ENCODE data around the gene SRPRB. TPM values are rescaled to one million over a fixed set of nuclear protein-coding genes. Genes with fewer than 3 reads are reported as not detected.
A peak's percentile ranks its signal among the peaks of the same experiment; 100 is the strongest.

The SRPRB gene
- polyA plus RNA-seq, 4 donors: 7.6 to 55.3 (median 31.7) TPM

DNA sequence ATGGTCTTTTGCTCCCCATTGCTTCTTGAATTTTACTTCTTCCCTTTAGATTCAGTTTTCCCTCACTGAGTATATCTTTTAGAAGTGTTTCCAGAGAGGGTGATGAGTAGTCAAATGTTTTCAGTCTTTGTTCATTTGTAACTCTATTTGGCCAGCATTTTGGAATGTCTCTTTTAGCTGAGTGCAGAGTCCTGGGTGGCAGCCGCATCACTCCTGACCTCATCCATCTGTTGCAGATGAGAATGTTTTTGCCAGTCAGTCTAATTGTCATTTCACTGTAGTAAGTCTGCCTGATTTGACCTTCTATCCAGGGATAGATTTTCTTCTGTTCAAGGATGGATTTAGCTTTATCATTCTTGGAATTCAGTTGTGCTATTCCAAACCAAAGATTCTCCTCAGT, 7.3 kb downstream of the SRPRB start:
- no peaks in the 10 kb centered on the region for H3K4me1 ChIP-seq (ENCODE audit: control insufficient read depth in 3 of 3, insufficient read depth in 2 of 3, low read depth in 1 of 3, low read length in 2 of 3)
- FAIRE-seq: no peak
- no peak for DNase-seq
- H3K27ac ChIP-seq (ENCODE audit: low read depth in 1 of 3, low read length in 2 of 3): no peak overlapping the region
- H3K36me3 ChIP-seq (ENCODE audit: control insufficient read depth in 3 of 3, insufficient read depth in 2 of 3, low read depth in 1 of 3, low read length in 3 of 3): peaks cover under 1 to 24% (median 9%) of the 10 kb centered on the region in 3 donors
- H3K9me3 ChIP-seq (ENCODE audit: control insufficient read depth in 2 of 2, insufficient read depth in 1 of 2, low read depth in 1 of 2, low read length in 1 of 2): no peaks in the 10 kb centered on the region
- 87 to 95% (median 94%) methylated on average over 1 of the region's 1 CpG for WGBS, 3 donors
- no peaks in the 10 kb centered on the region for H3K27me3 ChIP-seq (ENCODE audit: control insufficient read depth in 3 of 3, insufficient read depth in 3 of 3, low read length in 3 of 3)
- H3K4me3 ChIP-seq (ENCODE audit: low read depth in 1 of 3, low read length in 3 of 3): no peak overlapping the region

DNA sequence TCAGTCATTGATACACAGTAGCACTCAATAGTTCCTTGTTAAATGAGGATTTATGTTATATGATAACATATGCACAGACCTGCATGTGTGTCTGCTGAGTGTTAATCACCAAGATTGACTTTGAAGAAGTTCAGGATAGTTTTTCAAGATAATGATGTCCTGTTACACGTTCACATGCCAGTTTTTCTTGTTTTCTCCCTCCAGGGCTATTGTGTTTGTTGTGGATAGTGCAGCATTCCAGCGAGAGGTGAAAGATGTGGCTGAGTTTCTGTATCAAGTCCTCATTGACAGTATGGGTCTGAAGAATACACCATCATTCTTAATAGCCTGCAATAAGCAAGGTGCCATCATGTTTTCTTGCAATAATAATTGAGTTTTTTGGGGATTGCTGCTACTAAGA, 9.8 kb downstream of the SRPRB start:
- WGBS, 3 donors: 76 to 88% (median 86%) methylated on average over 2 of the region's 2 CpGs
- no peaks in the 10 kb centered on the region for H3K4me1 ChIP-seq (ENCODE audit: control insufficient read depth in 3 of 3, insufficient read depth in 2 of 3, low read depth in 1 of 3, low read length in 2 of 3)
- H3K36me3 ChIP-seq (ENCODE audit: control insufficient read depth in 3 of 3, insufficient read depth in 2 of 3, low read depth in 1 of 3, low read length in 3 of 3): peaks cover 9 to 27% (median 16%) of the 10 kb centered on the region in 3 donors
- DNase-seq (no peak), FAIRE-seq (no peak)
- no peaks in the 10 kb centered on the region for H3K9me3 ChIP-seq (ENCODE audit: control insufficient read depth in 2 of 2, insufficient read depth in 1 of 2, low read depth in 1 of 2, low read length in 1 of 2)
- H3K27ac ChIP-seq (ENCODE audit: low read depth in 1 of 3, low read length in 2 of 3): no peak overlapping the region
- no peak overlapping the region for H3K4me3 ChIP-seq (ENCODE audit: low read depth in 1 of 3, low read length in 3 of 3)
- H3K27me3 ChIP-seq (ENCODE audit: control insufficient read depth in 3 of 3, insufficient read depth in 3 of 3, low read length in 3 of 3): no peaks in the 10 kb centered on the region

DNA sequence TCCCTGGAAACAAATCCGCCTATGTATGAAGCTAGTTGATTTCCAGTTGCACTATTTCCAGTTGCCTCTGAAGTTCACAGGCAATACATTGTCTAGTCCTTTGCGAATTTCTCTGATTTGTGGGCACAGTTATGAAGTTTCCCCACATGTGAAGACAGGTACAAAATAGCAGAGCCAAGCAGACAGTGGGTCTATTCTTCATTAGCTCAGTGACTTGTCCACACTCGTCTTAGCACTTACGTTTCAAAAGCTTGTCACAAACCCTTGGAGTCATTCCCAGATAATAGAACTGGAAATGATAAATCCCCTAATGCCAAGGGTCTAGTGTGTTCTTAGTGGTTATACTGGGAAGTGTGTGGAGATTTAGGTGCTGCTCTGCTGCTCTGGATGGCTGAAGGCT, 14.5 kb downstream of the SRPRB start:
- no peak for FAIRE-seq
- Histone ChIP-seq H3K27ac (ENCODE audit: low read depth in 1 of 3, low read length in 2 of 3) (no peak overlapping the region), H3K4me3 (ENCODE audit: low read depth in 1 of 3, low read length in 3 of 3) (no peak overlapping the region), H3K9me3 (ENCODE audit: control insufficient read depth in 2 of 2, insufficient read depth in 1 of 2, low read depth in 1 of 2, low read length in 1 of 2) (no peaks in the 10 kb centered on the region), H3K27me3 (ENCODE audit: control insufficient read depth in 3 of 3, insufficient read depth in 3 of 3, low read length in 3 of 3) (no peaks in the 10 kb centered on the region), H3K36me3 (ENCODE audit: control insufficient read depth in 3 of 3, insufficient read depth in 2 of 3, low read depth in 1 of 3, low read length in 3 of 3) (peaks cover 15 to 42% (median 16%) of the 10 kb centered on the region in 3 donors), H3K4me1 (ENCODE audit: control insufficient read depth in 3 of 3, insufficient read depth in 2 of 3, low read depth in 1 of 3, low read length in 2 of 3) (no peaks in the 10 kb centered on the region)
- DNase-seq: no peak
- WGBS, 3 donors: 93 to 95% (median 94%) methylated on average over 4 of the region's 4 CpGs

DNA sequence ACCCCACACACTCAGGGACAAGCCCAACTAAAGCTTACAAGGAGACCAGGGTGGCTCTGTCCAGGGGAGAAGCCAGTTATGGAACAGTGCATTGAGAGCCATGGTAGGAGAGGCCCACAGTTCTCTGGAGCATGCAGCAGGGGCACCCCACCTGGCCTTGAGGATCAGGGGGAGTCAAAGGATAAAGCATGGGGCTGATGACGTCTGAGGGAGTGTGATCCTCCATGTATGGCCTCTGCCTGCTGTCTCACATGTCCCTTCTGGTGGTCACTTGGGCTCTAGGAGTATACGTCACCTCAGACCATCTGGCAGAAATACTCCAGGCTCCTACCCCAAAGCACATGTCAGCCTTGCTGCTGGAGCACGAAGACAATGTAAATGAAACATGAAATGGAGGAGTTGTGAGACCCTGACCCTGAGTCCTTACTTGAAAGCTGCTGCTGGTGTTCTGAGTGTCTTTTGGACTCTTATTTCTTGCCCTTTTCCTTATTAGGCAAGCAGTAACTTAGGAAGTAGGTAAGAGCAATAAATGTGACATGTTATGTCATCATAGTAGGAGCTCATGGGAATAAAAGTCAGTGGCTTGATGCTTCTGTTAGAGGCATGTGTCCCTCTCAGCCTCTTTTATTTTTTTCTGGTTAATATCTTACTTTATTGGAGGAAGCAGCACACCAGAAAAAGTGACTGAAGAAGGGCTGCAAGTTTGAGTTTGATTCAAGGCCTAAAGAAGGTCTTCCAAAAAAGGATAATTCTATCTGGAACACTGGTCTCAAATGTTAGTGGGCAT, 15.5 kb downstream of the SRPRB start:
- 90 to 92% (median 90%) methylated on average over 3 of the region's 3 CpGs for WGBS, 3 donors
- no peak overlapping the region for H3K27ac ChIP-seq (ENCODE audit: low read depth in 1 of 3, low read length in 2 of 3)

DNA sequence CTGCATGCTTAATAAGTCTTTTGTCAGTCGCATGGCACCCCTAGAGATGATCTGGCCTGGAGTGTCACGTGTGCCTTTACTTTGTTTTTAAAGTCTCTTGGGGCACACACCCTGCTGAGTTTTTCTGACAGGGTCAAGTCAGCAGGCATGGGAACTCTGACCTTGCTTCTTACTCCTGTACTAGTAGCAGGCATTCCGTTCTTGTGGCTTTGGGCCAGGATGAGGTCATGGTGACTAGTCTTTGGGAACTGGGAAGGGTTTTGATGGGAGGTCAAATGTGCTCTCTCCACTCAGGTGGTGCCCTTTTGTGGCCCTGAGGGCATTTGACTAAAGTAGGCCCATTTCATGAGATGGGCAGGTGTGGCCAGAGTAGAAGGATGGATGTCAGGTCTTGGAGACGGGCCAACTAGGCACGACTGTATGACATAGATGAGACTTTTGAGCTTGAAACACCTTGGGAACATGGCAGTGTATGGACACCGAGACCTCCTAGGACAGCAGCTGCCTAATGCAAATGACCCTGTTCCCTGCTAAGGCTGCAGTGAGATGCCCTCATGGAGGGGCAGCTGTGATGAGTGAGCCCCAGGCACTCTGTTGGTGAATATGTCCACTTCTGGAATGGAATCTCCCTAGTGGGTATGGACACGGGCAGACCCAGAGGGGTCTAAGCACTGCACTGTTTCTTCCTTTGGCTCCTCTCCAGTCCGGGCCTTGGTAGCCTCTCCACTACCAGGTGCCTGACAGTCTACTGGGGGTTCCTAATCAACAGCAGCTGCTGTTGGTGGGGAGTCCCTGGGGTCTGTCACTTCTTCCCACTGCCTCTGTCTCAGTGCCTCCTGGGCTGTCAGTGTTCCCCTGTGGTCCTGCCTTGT, 16.4 kb downstream of the SRPRB start:
- FAIRE-seq (no peak), DNase-seq (peak; percentile 24 to 51)
- Histone ChIP-seq H3K9me3 (ENCODE audit: control insufficient read depth in 2 of 2, insufficient read depth in 1 of 2, low read depth in 1 of 2, low read length in 1 of 2) (no peaks in the 10 kb centered on the region), H3K36me3 (ENCODE audit: control insufficient read depth in 3 of 3, insufficient read depth in 2 of 3, low read depth in 1 of 3, low read length in 3 of 3) (peaks cover 13 to 44% (median 16%) of the 10 kb centered on the region in 3 donors), H3K27ac (ENCODE audit: low read depth in 1 of 3, low read length in 2 of 3) (no peak overlapping the region), H3K4me1 (ENCODE audit: control insufficient read depth in 3 of 3, insufficient read depth in 2 of 3, low read depth in 1 of 3, low read length in 2 of 3) (no peaks in the 10 kb centered on the region), H3K27me3 (ENCODE audit: control insufficient read depth in 3 of 3, insufficient read depth in 3 of 3, low read length in 3 of 3) (no peaks in the 10 kb centered on the region), H3K4me3 (ENCODE audit: low read depth in 1 of 3, low read length in 3 of 3) (no peak overlapping the region)
- 81 to 88% (median 86%) methylated on average over 8 of the region's 8 CpGs for WGBS, 3 donors

More for the DNA sequence above, 15.5 kb downstream of the SRPRB start:
- FAIRE-seq (no peak), DNase-seq (no peak)
- no peaks in the 10 kb centered on the region for H3K4me1 ChIP-seq (ENCODE audit: control insufficient read depth in 3 of 3, insufficient read depth in 2 of 3, low read depth in 1 of 3, low read length in 2 of 3)
- H3K9me3 ChIP-seq (ENCODE audit: control insufficient read depth in 2 of 2, insufficient read depth in 1 of 2, low read depth in 1 of 2, low read length in 1 of 2): no peaks in the 10 kb centered on the region
- no peaks in the 10 kb centered on the region for H3K27me3 ChIP-seq (ENCODE audit: control insufficient read depth in 3 of 3, insufficient read depth in 3 of 3, low read length in 3 of 3)
- H3K4me3 ChIP-seq (ENCODE audit: low read depth in 1 of 3, low read length in 3 of 3): no peak overlapping the region
- peaks cover 15 to 44% (median 16%) of the 10 kb centered on the region in 3 donors for H3K36me3 ChIP-seq (ENCODE audit: control insufficient read depth in 3 of 3, insufficient read depth in 2 of 3, low read depth in 1 of 3, low read length in 3 of 3)

DNA sequence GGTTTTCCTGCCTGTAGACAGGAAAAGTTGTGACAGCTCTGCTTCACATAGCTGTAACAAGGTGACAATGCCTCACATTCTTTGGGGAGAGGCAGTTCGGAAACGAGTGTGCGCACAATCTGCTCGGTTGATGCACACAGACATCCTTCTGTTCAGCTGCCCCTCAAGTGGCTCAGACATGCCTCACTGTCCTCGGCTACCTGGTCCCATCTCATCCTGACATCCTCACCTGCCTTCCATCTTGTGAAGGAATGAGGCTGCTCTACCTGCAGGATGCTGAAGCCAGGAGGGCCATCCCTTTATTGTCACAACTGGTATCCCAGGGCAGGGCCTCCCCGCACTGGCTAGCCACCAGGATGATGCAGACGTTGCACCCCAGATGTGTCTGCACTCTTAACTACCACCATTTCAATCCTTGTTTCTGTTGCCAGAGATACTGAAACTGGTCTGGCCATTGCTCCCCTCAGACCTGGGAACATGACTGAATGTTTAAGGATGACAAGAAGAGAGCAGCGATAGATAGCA, 19.4 kb downstream of the SRPRB start:
- Histone ChIP-seq H3K4me3 (ENCODE audit: low read depth in 1 of 3, low read length in 3 of 3) (no peak overlapping the region), H3K36me3 (ENCODE audit: control insufficient read depth in 3 of 3, insufficient read depth in 2 of 3, low read depth in 1 of 3, low read length in 3 of 3) (peaks cover 7 to 37% (median 11%) of the 10 kb centered on the region in 3 donors), H3K27me3 (ENCODE audit: control insufficient read depth in 3 of 3, insufficient read depth in 3 of 3, low read length in 3 of 3) (peaks cover 0 to 3% (median 0%) of the 10 kb centered on the region in 3 donors), H3K4me1 (ENCODE audit: control insufficient read depth in 3 of 3, insufficient read depth in 2 of 3, low read depth in 1 of 3, low read length in 2 of 3) (no peaks in the 10 kb centered on the region), H3K9me3 (ENCODE audit: control insufficient read depth in 2 of 2, insufficient read depth in 1 of 2, low read depth in 1 of 2, low read length in 1 of 2) (no peaks in the 10 kb centered on the region), H3K27ac (ENCODE audit: low read depth in 1 of 3, low read length in 2 of 3) (no peak overlapping the region)
- FAIRE-seq (no peak), DNase-seq (no peak)
- WGBS, 3 donors: 85 to 90% (median 88%) methylated on average over 8 of the region's 8 CpGs

DNA sequence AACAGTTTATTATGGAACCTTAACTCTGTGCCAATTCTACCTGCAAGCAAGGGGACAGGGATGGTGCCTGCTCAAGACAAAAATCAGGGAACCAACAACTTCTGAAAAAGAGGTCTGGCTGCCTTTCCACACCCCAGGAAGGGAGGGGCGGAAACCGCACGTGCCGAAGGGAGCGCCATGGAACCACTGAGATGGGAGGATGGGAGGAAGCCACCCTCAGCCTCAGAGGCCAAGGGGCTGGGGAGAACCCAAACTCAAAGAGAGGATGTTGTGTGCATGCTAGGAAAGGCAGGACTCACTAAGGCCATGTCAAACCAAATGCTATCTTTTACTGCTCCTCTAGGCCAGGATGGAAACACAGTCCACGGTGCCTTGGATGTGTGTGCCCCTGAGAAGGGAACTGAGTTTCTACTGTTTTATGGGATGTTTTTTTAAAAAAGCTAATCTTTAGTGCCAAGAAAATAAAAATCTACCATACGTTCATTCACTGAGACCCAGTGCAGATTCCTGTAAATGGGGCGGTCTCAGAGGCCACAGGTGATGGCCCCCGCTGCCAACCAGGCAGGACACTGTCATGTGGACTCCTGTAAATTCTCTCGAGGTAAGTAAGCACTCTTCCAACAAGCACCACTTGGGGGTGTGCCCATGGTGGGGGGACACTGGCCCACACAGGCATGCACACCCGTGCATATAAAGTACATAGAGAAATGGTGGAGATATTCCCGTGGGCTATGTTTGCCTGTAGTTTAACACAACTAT, 20.5 kb downstream of the SRPRB start:
- H3K27ac ChIP-seq (ENCODE audit: low read depth in 1 of 3, low read length in 2 of 3): no peak overlapping the region
- peaks cover 2 to 30% (median 6%) of the 10 kb centered on the region in 3 donors for H3K36me3 ChIP-seq (ENCODE audit: control insufficient read depth in 3 of 3, insufficient read depth in 2 of 3, low read depth in 1 of 3, low read length in 3 of 3)
- H3K27me3 ChIP-seq (ENCODE audit: control insufficient read depth in 3 of 3, insufficient read depth in 3 of 3, low read length in 3 of 3): peaks cover 0 to 3% (median 0%) of the 10 kb centered on the region in 3 donors
- DNase-seq: no peak
- no peaks in the 10 kb centered on the region for H3K9me3 ChIP-seq (ENCODE audit: control insufficient read depth in 2 of 2, insufficient read depth in 1 of 2, low read depth in 1 of 2, low read length in 1 of 2)
- 87 to 91% (median 91%) methylated on average over 12 of the region's 12 CpGs for WGBS, 3 donors
- no peak for FAIRE-seq
- no peak overlapping the region for H3K4me3 ChIP-seq (ENCODE audit: low read depth in 1 of 3, low read length in 3 of 3)
- no peaks in the 10 kb centered on the region for H3K4me1 ChIP-seq (ENCODE audit: control insufficient read depth in 3 of 3, insufficient read depth in 2 of 3, low read depth in 1 of 3, low read length in 2 of 3)

DNA sequence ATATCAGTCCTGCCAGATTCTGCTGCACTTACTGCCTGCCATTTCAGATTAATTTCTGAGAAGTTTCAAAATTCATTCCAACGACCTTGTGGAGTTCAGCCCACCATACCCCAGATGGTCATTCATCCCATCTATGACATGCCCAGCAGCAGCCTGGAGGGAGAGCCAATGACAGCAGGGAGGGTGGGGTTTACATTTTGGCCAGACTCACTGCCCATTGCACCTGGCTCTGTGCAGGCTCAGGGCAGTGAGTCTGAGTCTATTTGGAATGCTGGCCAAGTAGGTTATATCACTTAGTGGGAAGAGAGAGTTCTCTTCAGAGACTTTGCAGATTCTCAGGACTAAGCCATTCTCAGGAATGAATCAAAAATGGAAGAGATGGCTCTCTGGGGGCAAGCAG, 21.5 kb downstream of the SRPRB start:
- Histone ChIP-seq H3K9me3 (ENCODE audit: control insufficient read depth in 2 of 2, insufficient read depth in 1 of 2, low read depth in 1 of 2, low read length in 1 of 2) (no peaks in the 10 kb centered on the region), H3K4me1 (ENCODE audit: control insufficient read depth in 3 of 3, insufficient read depth in 2 of 3, low read depth in 1 of 3, low read length in 2 of 3) (no peaks in the 10 kb centered on the region), H3K4me3 (ENCODE audit: low read depth in 1 of 3, low read length in 3 of 3) (no peak overlapping the region), H3K27me3 (ENCODE audit: control insufficient read depth in 3 of 3, insufficient read depth in 3 of 3, low read length in 3 of 3) (peaks cover 0 to 3% (median 0%) of the 10 kb centered on the region in 3 donors), H3K27ac (ENCODE audit: low read depth in 1 of 3, low read length in 2 of 3) (no peak overlapping the region), H3K36me3 (ENCODE audit: control insufficient read depth in 3 of 3, insufficient read depth in 2 of 3, low read depth in 1 of 3, low read length in 3 of 3) (peaks cover 0 to 24% (median 0%) of the 10 kb centered on the region in 3 donors)
- 47 to 57% (median 50%) methylated on average over 1 of the region's 1 CpG for WGBS, 3 donors
- FAIRE-seq (no peak), DNase-seq (no peak)

Measured in small intestine (tissue), 7 donors.